ENCODE measurements around the gene GPR171.

The GPR171 gene

DNA sequence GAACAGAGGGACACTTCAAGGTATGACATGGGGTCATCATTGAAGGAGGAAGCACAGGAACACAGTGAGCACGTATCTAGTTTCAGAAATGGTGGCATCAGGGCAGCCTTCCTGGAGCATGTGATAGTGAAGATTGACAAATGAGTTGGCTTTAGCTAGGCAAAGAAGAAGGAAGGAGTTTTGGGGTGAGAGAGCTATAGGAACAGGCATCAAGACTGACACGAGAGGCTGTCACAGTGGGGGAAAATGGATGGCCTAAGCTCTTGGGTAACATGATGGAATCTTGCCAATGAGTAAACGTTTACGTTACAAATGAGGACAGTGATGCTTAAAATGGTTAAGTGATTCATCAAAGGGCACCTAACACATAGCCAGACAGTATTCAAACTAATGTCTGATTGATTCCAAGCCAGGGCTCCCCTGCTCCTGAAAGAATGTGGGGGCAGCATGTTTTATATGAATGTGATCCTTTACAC lies 23.1 kb upstream of the GPR171 start:
- no peak for DNase-seq (ENCODE audit: low spot score in 2 of 2)
- H3K36me3 Mint-ChIP-seq (ENCODE audit: insufficient read depth), result peaks cover 4% of the 10 kb centered on the region
- H3K4me1 Mint-ChIP-seq, result peaks cover 45% of the 10 kb centered on the region
- no peak overlapping the region for H3K4me3 Mint-ChIP-seq
- no peak overlapping the region for H3K27ac Mint-ChIP-seq (ENCODE audit: low read depth)
- H3K9me3 Mint-ChIP-seq, result no peaks in the 10 kb centered on the region
- H3K27me3 Mint-ChIP-seq, result no peaks in the 10 kb centered on the region
- ATAC-seq (replicated peaks; ENCODE audit: extremely low read depth, poor library complexity, severe bottlenecking), result no peak

DNA sequence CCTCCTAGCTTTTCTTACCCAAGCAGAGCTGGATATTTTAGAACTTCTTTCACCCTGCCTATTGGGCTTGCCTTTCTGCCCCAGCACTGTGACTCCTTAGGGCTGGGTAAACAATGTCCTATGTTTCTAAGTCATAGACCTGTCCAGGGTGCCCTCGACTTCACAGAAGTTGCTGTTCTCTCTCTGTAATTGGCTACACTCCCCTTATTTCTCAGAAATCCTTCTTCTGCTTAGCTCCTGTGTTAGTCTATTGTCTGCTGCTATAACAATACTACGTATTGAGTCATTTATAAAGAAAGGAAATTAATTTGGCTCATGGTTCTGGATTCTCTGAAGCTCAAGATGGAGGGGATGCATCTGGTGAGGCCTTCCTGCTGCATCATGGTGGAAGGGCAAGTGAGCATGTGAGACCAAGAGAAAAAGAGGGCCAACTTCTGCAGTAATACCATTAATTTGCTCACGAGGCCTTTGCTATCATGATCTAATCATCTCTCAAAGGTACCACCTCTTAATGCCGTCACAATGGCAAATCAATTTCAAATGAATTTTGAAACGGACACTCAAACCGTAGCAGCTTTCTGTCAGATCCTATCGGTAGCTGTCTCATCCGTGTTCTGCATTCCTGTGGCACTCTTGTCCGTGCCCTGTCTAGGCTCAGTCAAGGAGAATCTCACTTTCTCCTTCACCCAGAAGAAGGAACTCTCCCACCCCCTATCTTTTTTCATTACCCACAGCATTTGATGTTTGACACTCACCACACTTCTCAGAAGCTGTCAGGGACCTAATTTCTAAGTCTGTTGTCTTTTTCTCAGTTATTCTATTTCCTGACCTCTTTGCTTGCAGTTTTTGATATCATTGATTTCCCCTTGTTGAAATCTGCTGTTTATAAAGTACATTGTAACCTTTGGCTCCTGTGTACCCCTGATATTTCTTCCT lies 22.3 kb upstream of the GPR171 start:
- Mint-ChIP-seq H3K9me3 (peaks cover 5% of the 10 kb centered on the region), H3K27me3 (no peaks in the 10 kb centered on the region), H3K4me1 (peaks cover 37% of the 10 kb centered on the region), H3K4me3 (no peak overlapping the region), H3K36me3 (ENCODE audit: insufficient read depth) (peaks cover 4% of the 10 kb centered on the region), H3K27ac (ENCODE audit: low read depth) (peak overlapping the region; percentile 11)
- ATAC-seq (replicated peaks; ENCODE audit: extremely low read depth, poor library complexity, severe bottlenecking) (no peak), DNase-seq (ENCODE audit: low spot score in 2 of 2) (no peak)

DNA sequence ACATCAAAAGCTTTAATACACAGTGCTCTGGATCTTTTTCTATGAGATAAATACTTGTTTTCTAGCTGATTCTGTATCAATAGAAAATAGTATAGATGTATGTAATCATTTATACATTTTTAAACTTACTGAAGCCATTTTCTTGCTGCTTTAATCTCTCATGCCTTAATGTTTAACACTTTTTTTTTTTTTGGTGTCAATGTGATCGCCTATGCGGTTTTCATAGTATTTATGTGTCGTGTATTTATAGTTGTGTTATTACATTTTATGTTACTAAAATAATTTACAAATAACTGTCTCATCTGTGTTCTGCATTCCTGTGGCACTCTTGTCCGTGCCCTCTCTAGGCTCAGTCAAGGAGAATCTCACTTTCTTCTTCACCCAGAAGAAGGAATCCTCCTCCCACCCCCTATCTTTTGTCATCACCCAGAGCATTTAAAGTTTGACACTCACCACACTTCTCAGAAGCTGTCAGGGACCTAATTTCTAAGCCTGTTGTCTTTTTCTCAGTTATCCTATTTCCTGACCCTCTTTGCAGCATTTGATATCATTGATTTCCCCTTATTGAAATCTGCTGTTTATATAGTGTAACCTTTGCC lies 21.4 kb upstream of the GPR171 start:
- Mint-ChIP-seq H3K27ac (ENCODE audit: low read depth) (peak overlapping the region; percentile 61), H3K27me3 (no peaks in the 10 kb centered on the region), H3K36me3 (ENCODE audit: insufficient read depth) (peaks cover 2% of the 10 kb centered on the region), H3K4me3 (no peak overlapping the region), H3K9me3 (peaks cover 5% of the 10 kb centered on the region), H3K4me1 (peaks cover 35% of the 10 kb centered on the region)
- DNase-seq (ENCODE audit: low spot score in 2 of 2) (no peak), ATAC-seq (replicated peaks; ENCODE audit: extremely low read depth, poor library complexity, severe bottlenecking) (peak; percentile 22)

DNA sequence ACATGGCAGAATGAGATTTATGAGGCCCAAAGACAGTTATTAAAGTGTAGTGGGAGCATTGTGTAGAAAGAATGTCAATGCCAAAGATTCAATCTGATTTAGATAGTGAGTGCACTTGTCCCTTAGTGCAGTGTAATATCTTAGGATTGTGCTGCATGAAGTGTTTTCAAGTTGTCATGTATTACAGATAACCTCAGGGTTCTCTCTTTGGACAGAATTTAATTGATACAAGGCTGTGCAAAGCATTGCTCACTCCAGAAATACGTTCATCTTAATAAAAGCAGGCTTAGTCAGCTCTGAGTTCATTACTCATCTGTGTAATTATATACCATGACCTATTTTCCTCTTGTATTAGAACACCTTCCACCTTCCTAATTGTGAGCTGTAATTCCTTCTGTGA lies 16.0 kb upstream of the GPR171 start:
- Mint-ChIP-seq H3K9me3 (peaks cover 5% of the 10 kb centered on the region), H3K4me1 (peaks cover under 1% of the 10 kb centered on the region), H3K4me3 (no peak overlapping the region), H3K36me3 (ENCODE audit: insufficient read depth) (no peaks in the 10 kb centered on the region), H3K27ac (ENCODE audit: low read depth) (no peak overlapping the region), H3K27me3 (no peaks in the 10 kb centered on the region)
- DNase-seq (ENCODE audit: low spot score in 2 of 2), result no peak
- no peak for ATAC-seq (replicated peaks; ENCODE audit: extremely low read depth, poor library complexity, severe bottlenecking)

DNA sequence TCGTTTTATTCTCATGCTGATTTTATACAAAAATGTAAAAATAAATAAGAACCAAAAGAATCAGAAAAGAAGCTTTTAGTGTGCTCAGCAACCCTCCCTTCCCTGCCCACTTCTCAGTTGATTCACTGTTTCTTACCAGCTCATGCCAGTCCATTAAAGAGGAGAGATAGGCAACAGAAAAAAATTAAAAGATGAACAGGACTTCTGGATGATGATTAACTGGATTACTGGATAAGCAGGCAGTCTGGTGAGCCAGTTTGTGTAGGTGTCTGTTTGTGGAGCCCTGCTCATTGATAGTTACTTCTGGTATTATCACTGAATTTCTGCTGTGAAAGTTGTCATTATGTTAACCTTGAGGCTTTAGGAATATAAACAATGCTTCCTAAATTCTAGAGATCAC lies 15.1 kb upstream of the GPR171 start:
- Mint-ChIP-seq H3K36me3 (ENCODE audit: insufficient read depth) (no peaks in the 10 kb centered on the region), H3K9me3 (peaks cover 5% of the 10 kb centered on the region), H3K27ac (ENCODE audit: low read depth) (no peak overlapping the region), H3K4me1 (no peaks in the 10 kb centered on the region), H3K4me3 (no peak overlapping the region), H3K27me3 (no peaks in the 10 kb centered on the region)
- DNase-seq (ENCODE audit: low spot score in 2 of 2) (no peak), ATAC-seq (replicated peaks; ENCODE audit: extremely low read depth, poor library complexity, severe bottlenecking) (no peak)

DNA sequence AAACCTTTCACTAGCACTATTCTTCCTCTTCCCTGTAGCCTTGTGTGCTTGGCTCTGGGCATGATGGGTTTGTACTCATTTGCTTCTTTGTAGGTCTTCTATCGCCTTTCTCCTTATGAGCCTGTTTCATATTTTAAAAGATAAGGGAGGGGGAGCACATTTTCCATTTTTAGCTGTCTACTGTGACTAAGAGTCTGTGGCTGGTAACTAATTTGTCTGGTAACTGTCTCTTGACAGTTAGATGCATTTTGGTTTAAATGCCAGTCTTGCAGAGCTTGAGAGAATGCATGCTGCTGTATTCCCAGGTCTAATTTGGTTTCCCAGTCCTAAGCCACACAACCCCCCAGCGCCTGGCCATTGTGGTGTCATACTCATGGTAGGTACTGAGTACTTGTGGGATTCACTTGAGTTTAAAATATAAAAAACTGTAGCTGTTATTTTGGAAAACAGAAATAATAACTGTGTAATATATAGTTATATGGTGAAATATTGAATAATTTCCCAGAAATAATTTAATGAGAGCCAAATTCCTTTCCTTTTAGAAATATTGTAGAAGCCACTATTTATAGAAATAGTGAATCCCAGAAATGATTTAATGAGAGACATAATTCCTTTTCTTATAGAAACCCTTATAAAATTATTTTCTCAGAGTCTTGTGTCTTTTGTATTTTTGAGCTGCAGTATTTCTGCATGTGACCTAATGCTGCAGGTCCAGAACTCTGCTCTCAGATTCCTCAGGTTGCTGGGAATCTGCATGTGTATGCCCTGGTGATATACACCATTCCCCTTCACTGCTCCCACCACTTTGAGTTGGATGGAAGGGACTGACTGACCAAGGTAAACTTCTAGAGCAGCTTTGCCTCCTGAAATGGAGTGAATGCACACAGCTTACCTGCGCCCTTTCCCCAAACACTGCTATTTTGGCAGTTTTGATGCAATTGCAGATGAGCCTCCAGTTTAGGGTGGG lies 13.9 kb upstream of the GPR171 start:
- Mint-ChIP-seq H3K4me3 (no peak overlapping the region), H3K27me3 (no peaks in the 10 kb centered on the region), H3K36me3 (ENCODE audit: insufficient read depth) (no peaks in the 10 kb centered on the region), H3K4me1 (no peaks in the 10 kb centered on the region), H3K27ac (ENCODE audit: low read depth) (no peak overlapping the region), H3K9me3 (peaks cover 5% of the 10 kb centered on the region)
- DNase-seq (ENCODE audit: low spot score in 2 of 2), result no peak
- ATAC-seq (replicated peaks; ENCODE audit: extremely low read depth, poor library complexity, severe bottlenecking), result no peak

DNA sequence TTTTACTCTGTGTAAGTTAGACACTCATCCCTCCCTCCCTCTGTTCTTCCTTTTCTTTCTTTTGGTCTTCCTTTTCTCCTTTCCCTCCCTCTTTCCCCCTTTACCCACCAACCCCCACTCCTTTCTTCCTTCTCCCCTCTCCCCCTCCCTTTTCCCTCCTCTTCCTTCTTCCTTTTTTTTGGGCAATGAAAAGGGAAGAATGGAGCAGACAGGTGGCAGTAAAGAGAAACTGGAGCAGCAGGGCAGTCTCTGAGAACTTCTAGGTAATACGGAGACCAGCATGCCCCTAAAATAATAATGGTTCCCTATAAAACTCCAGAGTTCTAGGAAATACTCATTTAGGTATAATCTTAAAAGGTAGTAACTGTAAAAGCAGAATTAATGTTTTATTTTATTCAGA lies 11.4 kb upstream of the GPR171 start:
- H3K27ac Mint-ChIP-seq (ENCODE audit: low read depth), result no peak overlapping the region
- peaks cover 16% of the 10 kb centered on the region for H3K4me1 Mint-ChIP-seq
- no peaks in the 10 kb centered on the region for H3K27me3 Mint-ChIP-seq
- H3K36me3 Mint-ChIP-seq (ENCODE audit: insufficient read depth), result peaks cover 2% of the 10 kb centered on the region
- no peaks in the 10 kb centered on the region for H3K9me3 Mint-ChIP-seq
- no peak overlapping the region for H3K4me3 Mint-ChIP-seq
- no peak for ATAC-seq (replicated peaks; ENCODE audit: extremely low read depth, poor library complexity, severe bottlenecking)
- DNase-seq (ENCODE audit: low spot score in 2 of 2), result no peak

DNA sequence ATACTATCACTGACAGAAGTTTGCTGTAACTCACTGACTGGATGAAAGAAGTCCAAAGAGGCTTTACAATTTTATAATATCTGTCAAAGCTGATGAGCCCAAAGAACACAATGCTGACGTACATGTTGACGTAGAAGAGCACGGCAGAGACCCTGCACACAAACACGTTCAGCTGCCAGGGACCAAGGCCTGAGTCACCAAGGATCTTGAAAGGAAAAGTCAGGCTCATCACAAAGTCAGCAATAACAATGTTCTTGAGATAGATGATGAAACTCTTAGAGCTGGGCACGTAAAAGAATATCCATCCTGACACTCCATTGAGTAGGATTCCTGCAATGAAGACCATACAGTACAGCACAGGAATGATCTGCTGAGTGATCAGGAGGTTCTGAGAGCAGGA lies 10.9 kb upstream of the GPR171 start:
- no peak for ATAC-seq (replicated peaks; ENCODE audit: extremely low read depth, poor library complexity, severe bottlenecking)
- Mint-ChIP-seq H3K9me3 (no peaks in the 10 kb centered on the region), H3K36me3 (ENCODE audit: insufficient read depth) (peaks cover 2% of the 10 kb centered on the region), H3K27me3 (no peaks in the 10 kb centered on the region), H3K4me1 (peaks cover 21% of the 10 kb centered on the region), H3K4me3 (no peak overlapping the region), H3K27ac (ENCODE audit: low read depth) (no peak overlapping the region)
- DNase-seq (ENCODE audit: low spot score in 2 of 2), result no peak

DNA sequence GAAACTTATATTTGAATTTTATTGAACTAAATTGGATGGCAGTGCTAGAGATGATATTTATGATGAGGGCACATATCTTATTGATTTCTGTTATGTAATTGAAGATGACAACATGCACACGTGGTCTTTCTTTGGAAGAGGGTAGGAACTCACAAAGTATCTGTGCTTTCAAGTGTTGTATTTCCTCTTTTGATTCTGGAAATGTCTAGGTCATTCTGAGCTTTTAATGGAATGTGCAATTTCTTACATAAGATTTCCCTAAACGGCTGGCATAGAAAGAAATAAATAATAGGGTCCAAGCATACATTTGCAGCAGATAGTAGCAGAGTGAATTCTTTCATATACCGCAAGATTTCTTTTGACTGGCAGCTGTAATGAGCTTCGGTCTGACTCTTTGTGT lies 10.1 kb upstream of the GPR171 start:
- no peak overlapping the region for H3K27ac Mint-ChIP-seq (ENCODE audit: low read depth)
- H3K36me3 Mint-ChIP-seq (ENCODE audit: insufficient read depth), result peaks cover 2% of the 10 kb centered on the region
- no peak overlapping the region for H3K4me3 Mint-ChIP-seq
- peaks cover 26% of the 10 kb centered on the region for H3K4me1 Mint-ChIP-seq
- no peak for DNase-seq (ENCODE audit: low spot score in 2 of 2)
- no peaks in the 10 kb centered on the region for H3K27me3 Mint-ChIP-seq
- no peak for ATAC-seq (replicated peaks; ENCODE audit: extremely low read depth, poor library complexity, severe bottlenecking)
- no peaks in the 10 kb centered on the region for H3K9me3 Mint-ChIP-seq

DNA sequence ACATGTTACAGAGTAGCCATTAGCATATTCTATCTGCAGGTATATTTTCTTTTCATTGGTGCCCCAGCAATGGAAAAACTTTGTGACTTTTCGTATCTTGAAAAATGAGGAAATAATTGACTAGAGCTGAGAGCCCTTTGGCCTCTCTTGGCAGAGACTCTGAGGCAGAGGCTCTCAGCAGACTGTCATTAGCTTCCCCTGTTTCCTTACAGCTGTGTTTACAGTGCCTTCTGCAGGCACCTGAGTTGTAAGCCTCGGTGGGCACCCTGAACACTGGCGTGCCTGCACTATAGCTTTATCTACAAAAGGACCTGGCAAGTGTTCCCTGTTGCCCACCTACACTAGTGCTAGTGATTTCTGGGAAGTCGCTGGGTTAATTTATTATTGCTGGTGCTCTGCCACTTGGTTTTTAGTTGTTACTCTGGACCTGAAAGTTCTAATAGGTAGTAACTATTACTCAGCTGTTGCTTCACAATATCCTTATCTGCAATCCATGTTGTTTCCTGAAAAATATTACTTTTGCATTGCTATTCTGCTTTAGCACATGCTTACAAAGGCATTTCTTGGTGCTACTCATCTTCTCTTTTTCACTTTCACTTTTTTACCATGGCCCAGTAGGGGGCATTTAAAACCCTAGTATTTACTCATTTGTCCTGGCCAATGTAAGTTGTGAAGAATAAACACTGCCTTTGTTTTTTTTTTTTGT lies 7.8 kb upstream of the GPR171 start:
- H3K27ac Mint-ChIP-seq (ENCODE audit: low read depth), result no peak overlapping the region
- DNase-seq (ENCODE audit: low spot score in 2 of 2), result no peak
- H3K4me3 Mint-ChIP-seq, result peak overlapping the region; percentile 13
- no peaks in the 10 kb centered on the region for H3K9me3 Mint-ChIP-seq
- H3K36me3 Mint-ChIP-seq (ENCODE audit: insufficient read depth), result peaks cover 2% of the 10 kb centered on the region
- peak; percentile 31 for ATAC-seq (replicated peaks; ENCODE audit: extremely low read depth, poor library complexity, severe bottlenecking)
- H3K4me1 Mint-ChIP-seq, result peaks cover 41% of the 10 kb centered on the region
- H3K27me3 Mint-ChIP-seq, result no peaks in the 10 kb centered on the region

DNA sequence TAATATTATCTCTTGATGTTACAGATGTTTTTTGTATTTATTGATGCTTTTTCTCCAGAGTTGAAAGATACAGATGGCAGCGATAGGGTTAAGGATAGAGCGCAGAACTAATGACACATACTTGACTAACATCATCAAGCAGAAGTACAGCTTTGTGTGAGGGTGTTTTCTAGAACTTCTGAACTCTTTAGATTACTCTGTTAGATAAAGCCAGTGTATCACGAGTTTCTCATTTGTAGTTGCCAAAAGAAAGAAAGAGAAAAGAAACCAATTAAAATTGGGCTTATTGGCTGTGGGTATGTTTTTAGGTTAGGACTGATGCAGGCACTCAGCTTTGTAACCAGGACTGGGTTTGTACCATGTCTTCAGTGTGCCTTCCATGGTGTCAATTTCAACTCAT lies 6.6 kb upstream of the GPR171 start:
- Mint-ChIP-seq H3K27ac (ENCODE audit: low read depth) (peak overlapping the region; percentile 20), H3K4me3 (no peak overlapping the region), H3K9me3 (no peaks in the 10 kb centered on the region), H3K36me3 (ENCODE audit: insufficient read depth) (peaks cover 2% of the 10 kb centered on the region), H3K27me3 (no peaks in the 10 kb centered on the region), H3K4me1 (peaks cover 52% of the 10 kb centered on the region)
- DNase-seq (ENCODE audit: low spot score in 2 of 2) (no peak), ATAC-seq (replicated peaks; ENCODE audit: extremely low read depth, poor library complexity, severe bottlenecking) (peak; percentile 67)

DNA sequence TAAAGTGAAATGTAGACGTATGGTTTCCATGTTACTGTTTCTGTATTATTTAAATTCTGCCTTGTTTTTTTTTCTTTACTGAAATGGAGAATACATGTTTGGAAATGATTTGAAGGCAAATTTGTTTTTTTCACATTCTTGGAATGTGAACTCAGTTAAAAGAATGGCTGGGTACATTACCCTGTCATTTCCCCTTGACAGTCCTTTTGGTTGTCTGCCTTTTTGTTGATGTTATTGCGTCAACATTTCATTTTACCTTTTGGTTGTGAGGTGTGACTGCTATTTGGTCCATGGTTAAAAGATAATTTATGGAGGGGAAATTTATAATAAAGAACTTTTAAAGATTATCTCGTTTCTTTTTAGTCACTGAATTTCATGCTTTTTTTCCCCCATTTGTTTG lies 3.2 kb upstream of the GPR171 start:
- no peaks in the 10 kb centered on the region for H3K9me3 Mint-ChIP-seq
- peak overlapping the region; percentile 86 for H3K27ac Mint-ChIP-seq (ENCODE audit: low read depth)
- H3K4me1 Mint-ChIP-seq, result peaks cover 66% of the 10 kb centered on the region
- H3K27me3 Mint-ChIP-seq, result no peaks in the 10 kb centered on the region
- DNase-seq (ENCODE audit: low spot score in 2 of 2) (no peak), ATAC-seq (replicated peaks; ENCODE audit: extremely low read depth, poor library complexity, severe bottlenecking) (no peak)
- H3K4me3 Mint-ChIP-seq, result peak overlapping the region; percentile 55
- H3K36me3 Mint-ChIP-seq (ENCODE audit: insufficient read depth), result peaks cover 7% of the 10 kb centered on the region
